ENCODE data around the gene FA2H.

DNA sequence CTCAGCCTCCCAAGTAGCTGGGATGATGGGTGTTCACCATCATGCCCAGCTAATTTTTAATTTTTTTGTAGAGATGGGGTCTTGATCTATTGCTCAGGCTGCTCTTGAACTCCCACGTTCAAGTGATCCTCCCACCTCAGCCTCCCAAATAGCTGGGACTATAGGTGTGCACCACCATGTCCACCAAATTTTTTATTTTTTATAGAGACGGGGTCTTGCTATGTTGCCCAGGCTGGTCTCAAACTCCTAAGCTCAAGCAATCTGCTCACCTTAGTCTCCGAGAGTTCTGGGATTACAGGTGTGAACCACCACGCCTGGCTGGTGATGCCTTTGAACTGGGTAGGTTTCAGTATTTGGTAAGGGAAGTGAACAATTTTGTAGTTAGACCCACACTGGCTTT lies 30.1 kb downstream of the FA2H start:
- TF ChIP-seq CTCF (conservative IDR thresholded peaks at IDR 0.05 in 1 of 2, IDR thresholded peaks at IDR 0.05 in 1 of 2; ENCODE audit: low read depth in 1 of 2, low read length in 2 of 2) (no peak), EZH2 (IDR thresholded peaks at IDR 0.05; ENCODE audit: low read length, missing control alignments) (no peak)
